ENCODE data around the gene TLE6. TPM values are rescaled to one million over a fixed set of nuclear protein-coding genes. Genes with fewer than 3 reads are reported as not detected.

TLE6 gene
- total and polyA plus RNA-seq, 2 donors (not counting 3 experiments of a cell fraction or from before 2014, with no cell fraction given): 1.6 to 1.9 TPM

- no peak overlapping the region for H3K4me2 ChIP-seq (ENCODE audit: insufficient read depth, low read length)
- no peak overlapping the region for H2AFZ ChIP-seq (ENCODE audit: low read depth, low read length)
- ChIA-PET POLR2A (no interaction called here), CTCF (interaction anchor here (0.8 to 1.6 kb wide), 3 partner anchors 9 to 104 kb away, joined by 3 to 10 read pairs (median 7); no protein-coding TSS in a partner anchor)
- no peaks in the 10 kb centered on the region for H3K9me3 ChIP-seq (replicated peaks; ENCODE audit: control insufficient read depth, insufficient read depth, low read length)
- H3K4me3 ChIP-seq (replicated peaks in 1 of 3; ENCODE audit: insufficient read depth in 1 of 3, low read depth in 1 of 3, low read length in 3 of 3): no peak overlapping the region
- BruUV-seq (replicated peaks): no TSS peak
- no peaks in the 10 kb centered on the region for H3K27me3 ChIP-seq (ENCODE audit: control insufficient read depth in 2 of 2, insufficient read depth in 2 of 2, low read length in 2 of 2)
- no peak overlapping the region for H3K27ac ChIP-seq (ENCODE audit: insufficient read depth, low read depth, low read length)
- peaks cover 0 to 21% of the 10 kb centered on the region in 2 experiments for H3K36me3 ChIP-seq (ENCODE audit: control insufficient read depth in 2 of 2, extremely low read depth in 1 of 2, insufficient read depth in 2 of 2, low read length in 2 of 2)
- H3K9me1 ChIP-seq (replicated peaks; ENCODE audit: control insufficient read depth, extremely low read depth, insufficient read depth, low read length): no peaks in the 10 kb centered on the region
- TF ChIP-seq POLR2AphosphoS5 (IDR thresholded peaks at IDR 0.05; ENCODE audit: insufficient read depth, low read depth, low read length) (no peak), MAX (IDR thresholded peaks at IDR 0.05; ENCODE audit: insufficient read depth, insufficient read length) (no peak), POLR2A (IDR thresholded peaks at IDR 0.05; ENCODE audit: low read depth, low read length) (no peak), FOS (IDR thresholded peaks at IDR 0.05; ENCODE audit: borderline replicate concordance, insufficient read depth, low read length) (no peak), EZH2 (IDR thresholded peaks at IDR 0.05; ENCODE audit: borderline replicate concordance, low read depth, low read length, severe bottlenecking) (no peak)
- no peaks in the 10 kb centered on the region for H4K20me1 ChIP-seq (replicated peaks; ENCODE audit: control insufficient read depth, extremely low read depth, insufficient read depth, low read length)
- no peak overlapping the region for H3K9ac ChIP-seq (replicated peaks; ENCODE audit: extremely low read depth, insufficient read depth, low read length)
- dilution Hi-C loops (cut with MboI; ENCODE audit: extremely low pct_ligation_motif_present, low sequenced_read_pairs) (no loop called here), intact Hi-C loops (cut with micrococcal nuclease) (no loop called here)
- H3K79me2 ChIP-seq (ENCODE audit: control insufficient read depth, insufficient read depth, low read length): no peaks in the 10 kb centered on the region
- FAIRE-seq: no peak
- no peak for DNase-seq (ENCODE audit: low read depth, low spot score)
- no peaks in the 10 kb centered on the region for H3K4me1 ChIP-seq (ENCODE audit: control insufficient read depth, extremely low read depth, insufficient read depth, low read length)
These were observed 28.0 kb downstream of the TLE6 start for GRCh38 chr19:3005345-3005744.

- TF ChIP-seq MYC (IDR thresholded peaks at IDR 0.05; ENCODE audit: low read depth, low read length) (no peak), FOS (IDR thresholded peaks at IDR 0.05; ENCODE audit: borderline replicate concordance, insufficient read depth, low read length) (no peak), JUN (IDR thresholded peaks at IDR 0.05; ENCODE audit: borderline replicate concordance, insufficient read depth, insufficient read length, low read depth) (no peak), POLR2AphosphoS5 (IDR thresholded peaks at IDR 0.05; ENCODE audit: insufficient read depth, low read depth, low read length) (no peak), MAX (IDR thresholded peaks at IDR 0.05; ENCODE audit: insufficient read depth, insufficient read length) (no peak), CTCF (IDR thresholded peaks at IDR 0.05; ENCODE audit: extremely low read depth in 1 of 2, insufficient read depth in 1 of 2, low read depth in 1 of 2, low read length in 2 of 2) (no peak), EZH2 (IDR thresholded peaks at IDR 0.05; ENCODE audit: borderline replicate concordance, low read depth, low read length, severe bottlenecking) (no peak), POLR2A (IDR thresholded peaks at IDR 0.05; ENCODE audit: low read depth, low read length) (no peak), GATA2 (IDR thresholded peaks at IDR 0.05; ENCODE audit: insufficient read depth, insufficient read length, low read depth, low read length) (no peak)
- no peaks in the 10 kb centered on the region for H3K9me3 ChIP-seq (replicated peaks; ENCODE audit: control insufficient read depth, insufficient read depth, low read length)
- H3K4me3 ChIP-seq (replicated peaks in 1 of 3; ENCODE audit: insufficient read depth in 1 of 3, low read depth in 1 of 3, low read length in 3 of 3): no peak overlapping the region
- FAIRE-seq: no peak
- H4K20me1 ChIP-seq (replicated peaks; ENCODE audit: control insufficient read depth, extremely low read depth, insufficient read depth, low read length): no peaks in the 10 kb centered on the region
- H3K27ac ChIP-seq (ENCODE audit: insufficient read depth, low read depth, low read length): no peak overlapping the region
- H3K79me2 ChIP-seq (ENCODE audit: control insufficient read depth, insufficient read depth, low read length): no peaks in the 10 kb centered on the region
- H3K4me1 ChIP-seq (ENCODE audit: control insufficient read depth, extremely low read depth, insufficient read depth, low read length): no peaks in the 10 kb centered on the region
- CTCF ChIA-PET: interaction anchor here (0.8 kb wide), 1 partner anchor 103 kb away, joined by 3 read pairs; no protein-coding TSS in a partner anchor
- H3K27me3 ChIP-seq (ENCODE audit: control insufficient read depth in 2 of 2, insufficient read depth in 2 of 2, low read length in 2 of 2): no peaks in the 10 kb centered on the region
- no peak for DNase-seq (ENCODE audit: low read depth, low spot score)
- dilution Hi-C loops (cut with MboI; ENCODE audit: extremely low pct_ligation_motif_present, low sequenced_read_pairs) (no loop called here), intact Hi-C loops (cut with micrococcal nuclease) (no loop called here)
- no TSS peak for BruUV-seq (replicated peaks)
- no peak overlapping the region for H3K4me2 ChIP-seq (ENCODE audit: insufficient read depth, low read length)
- H3K36me3 ChIP-seq (ENCODE audit: control insufficient read depth in 2 of 2, extremely low read depth in 1 of 2, insufficient read depth in 2 of 2, low read length in 2 of 2): peaks cover 0 to 29% of the 10 kb centered on the region in 2 experiments
- no peak overlapping the region for H2AFZ ChIP-seq (ENCODE audit: low read depth, low read length)
- H3K9me1 ChIP-seq (replicated peaks; ENCODE audit: control insufficient read depth, extremely low read depth, insufficient read depth, low read length): no peaks in the 10 kb centered on the region
- no peak overlapping the region for H3K9ac ChIP-seq (replicated peaks; ENCODE audit: extremely low read depth, insufficient read depth, low read length)
- POLR2A ChIA-PET: no interaction called here
These were observed 28.9 kb downstream of the TLE6 start for GRCh38 chr19:3006075-3006767.

All from endothelial cell of umbilical vein (primary cell).